ENCODE measurements around the gene GALNS.
A peak's percentile ranks its signal among the peaks of the same experiment; 100 is the strongest.

GALNS gene

DNA sequence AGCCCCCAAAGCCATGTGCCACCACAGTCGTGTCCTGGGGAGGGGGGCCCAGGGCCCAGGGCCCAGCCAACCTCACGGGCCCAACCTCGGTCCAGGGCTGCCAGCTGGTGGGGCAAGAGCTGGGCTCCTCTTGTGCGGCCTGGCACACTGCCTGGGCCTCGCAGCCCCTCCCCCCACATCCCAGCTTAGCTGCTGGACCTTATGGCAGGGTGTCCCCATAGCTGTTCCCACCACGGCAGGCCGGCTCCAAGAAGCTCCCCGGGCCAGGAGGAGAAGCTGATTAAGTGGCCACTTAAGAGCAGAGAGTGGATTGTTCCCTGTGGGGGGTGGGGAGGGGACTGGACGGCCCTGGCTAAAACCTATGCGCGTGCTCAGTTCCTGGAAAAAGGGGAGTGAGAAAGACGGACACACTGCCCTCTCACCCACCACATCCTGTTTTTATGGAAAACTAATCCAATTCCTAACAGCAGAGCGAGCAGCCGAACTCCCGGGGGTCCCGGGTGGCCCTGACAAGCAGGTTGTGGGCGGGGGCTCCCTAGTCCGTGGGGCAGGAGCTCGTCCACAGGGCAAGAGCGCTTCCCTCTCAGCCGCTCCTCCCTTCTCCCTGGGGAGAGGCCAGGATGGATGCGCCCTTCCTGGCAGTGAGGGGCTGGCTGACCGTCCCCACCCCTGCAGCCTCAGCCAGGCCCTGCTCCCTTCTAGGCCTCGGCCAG lies 88.5 kb downstream of the GALNS start:
- ATAC-seq: no peak
- Mint-ChIP-seq H3K9me3 (no peaks in the 10 kb centered on the region), H3K27ac (peak overlapping the region; percentile 86), H3K4me1 (peaks cover 60% of the 10 kb centered on the region), H3K36me3 (peaks cover 13% of the 10 kb centered on the region), H3K27me3 (no peaks in the 10 kb centered on the region), H3K4me3 (peak overlapping the region; percentile 19)

DNA sequence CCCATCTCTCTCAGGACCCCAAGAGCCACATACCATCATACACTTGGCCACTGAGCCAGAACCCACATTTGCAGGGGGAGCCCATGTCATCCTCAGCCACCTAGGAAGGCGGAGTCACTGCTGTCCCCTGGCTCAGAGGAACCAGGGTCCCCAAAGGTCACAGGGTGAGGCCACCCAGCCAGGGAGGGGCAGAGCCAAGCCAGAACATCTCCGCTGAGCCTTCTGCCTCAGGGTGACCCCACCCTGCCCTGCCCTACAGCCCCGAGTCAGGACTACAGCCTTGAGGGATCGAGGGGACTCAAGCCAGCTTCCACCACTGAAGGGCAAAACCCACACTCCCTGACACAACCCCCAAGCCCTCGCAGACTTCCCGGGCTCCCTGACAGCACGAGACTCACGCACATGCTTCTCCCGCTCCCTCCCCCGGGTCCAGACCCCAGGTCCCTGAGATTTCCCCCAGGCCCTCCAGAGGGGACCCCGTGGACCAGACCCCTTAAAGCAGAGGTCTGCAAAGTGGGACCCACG lies 89.1 kb downstream of the GALNS start:
- Mint-ChIP-seq H3K27ac (peak overlapping the region; percentile 86), H3K4me3 (peak overlapping the region; percentile 19), H3K27me3 (no peaks in the 10 kb centered on the region), H3K36me3 (peaks cover 13% of the 10 kb centered on the region), H3K4me1 (peaks cover 57% of the 10 kb centered on the region), H3K9me3 (no peaks in the 10 kb centered on the region)
- ATAC-seq: no peak

GRCh38 chr16:88766975-88767374 lies 89.8 kb downstream of the GALNS start:
- Mint-ChIP-seq H3K27ac (peak overlapping the region; percentile 86), H3K4me3 (peak overlapping the region; percentile 48), H3K9me3 (no peaks in the 10 kb centered on the region), H3K36me3 (peaks cover 13% of the 10 kb centered on the region), H3K27me3 (no peaks in the 10 kb centered on the region), H3K4me1 (peaks cover 56% of the 10 kb centered on the region)
- no peak for ATAC-seq

GRCh38 chr16:88764913-88765349 lies 91.8 kb downstream of the GALNS start:
- no peak overlapping the region for H3K27ac Mint-ChIP-seq
- no peak overlapping the region for H3K4me3 Mint-ChIP-seq
- H3K27me3 Mint-ChIP-seq: no peaks in the 10 kb centered on the region
- no peaks in the 10 kb centered on the region for H3K9me3 Mint-ChIP-seq
- peaks cover 13% of the 10 kb centered on the region for H3K36me3 Mint-ChIP-seq
- peaks cover 43% of the 10 kb centered on the region for H3K4me1 Mint-ChIP-seq
- no peak for ATAC-seq

- Mint-ChIP-seq H3K27ac (no peak overlapping the region), H3K4me3 (no peak overlapping the region), H3K36me3 (peaks cover 13% of the 10 kb centered on the region), H3K27me3 (no peaks in the 10 kb centered on the region), H3K9me3 (peaks cover 3% of the 10 kb centered on the region), H3K4me1 (peaks cover 41% of the 10 kb centered on the region)
- no peak for ATAC-seq
Measured at GRCh38 chr16:88764080-88764479, 92.7 kb downstream of the GALNS start.

Data from stimulated activated memory B cell treated with anti-CD40 and anti-IgM and Interleukin-4, amounts not matched to agents 10 μg/mL and 1 μg/mL and 100 μg/mL, for 72 hours (primary cell).